HCT116 (cell line): ENCODE measurements around the gene WHAMM. TPM values are rescaled to one million over a fixed set of nuclear protein-coding genes. Genes with fewer than 3 reads are reported as not detected.

Source experiments
- ATAC-seq: fragments of 200-7000 bp; cut with Tn5 transposase; 2 replicates; pipeline ENCODE4 v1.9.1; 2020; ENCODE audit warnings: mild to moderate bottlenecking, moderate library complexity
- Bru-seq: library from RNA; stranded (reverse); fragments of 400-500 nt; gene quantifications from one replicate; lab custom pipeline; 2021; lab: Mats Ljungman, UMichigan
- BruChase-seq, 2 experiments: library from RNA; stranded (reverse); fragments of 400-500 nt; gene quantifications; one replicate each; lab custom pipeline; 2021; lab: Mats Ljungman, UMichigan
- BruUV-seq: library from RNA; stranded (reverse); fragments of 400-500 nt; replicated peaks from 2 replicates; lab custom pipeline; 2021; lab: Mats Ljungman, UMichigan
- CTCF ChIA-PET: fragments of 300-600 bp; sonication (Branson Sonifier 250); formaldehyde crosslinking; loops from one replicate; lab custom pipeline; 2021; ENCODE audit warnings: antibody characterized with exemption; lab: Charles Lee
- POLR2A ChIA-PET: fragments of 300-600, 350-600 bp; sonication (Branson Sonifier 250); formaldehyde crosslinking; loops from one replicate; lab custom pipeline; 2021; ENCODE audit warnings: antibody characterized with exemption; lab: Charles Lee
- RAD21 ChIA-PET, 2 experiments: fragments of 300-600 bp; sonication (Branson Sonifier 250); formaldehyde crosslinking; loops; one replicate each; lab custom pipeline; 2023; ENCODE audit warnings: low total read pairs in 2 of 2; ENCODE audit not compliant: uncharacterized antibody in 2 of 2, unreplicated experiment in 2 of 2, low non-redundant PET in 1 of 2; lab: Charles Lee
- DNase-seq: peaks from one replicate; pipeline ENCODE4 v3.0.0-alpha.2; 2010; ENCODE audit warnings: low read depth, low spot score
- H2AFZ ChIP-seq: fragments of 200-600 bp; shearing (Covaris generic), sonication (generic); 2 replicates; pipeline ENCODE4 v1.6.1; 2017; ENCODE audit warnings: low read depth, mixed run types, mixed read lengths, antibody characterized with exemption, low read length; ENCODE audit not compliant: poor library complexity, severe bottlenecking
- H3K27ac ChIP-seq: 2 replicates; pipeline ENCODE4 v1.5.1; 2012; ENCODE audit warnings: low read depth, low read length
- H3K27me3 ChIP-seq: fragments of 200-600 bp; sonication (generic); 2 replicates; pipeline ENCODE4 v1.6.1; 2016; ENCODE audit warnings: mixed run types, low read length, mixed read lengths; ENCODE audit not compliant: insufficient read depth
- H3K36me3 ChIP-seq, 2 experiments: fragments of 200-500 bp in 1 of 2; fragments of 200-600 bp in 1 of 2; sonication (Bioruptor generic) in 1 of 2; sonication (generic) in 1 of 2; 2 replicates each; pipeline versions ENCODE4 v1.5.1 to v1.6.1; 2014 to 2016; ENCODE audit warnings: low read length in 2 of 2, inconsistent platforms in 1 of 2, mixed read lengths in 1 of 2, mixed run types in 1 of 2; ENCODE audit not compliant: insufficient read depth in 2 of 2, control insufficient read depth in 1 of 2
- H3K4me1 ChIP-seq, 2 experiments: fragments of 200-600 bp in 1 of 2; sonication (generic) in 1 of 2; 2 replicates each; pipeline versions ENCODE4 v1.5.1 to v1.6.1; 2012 to 2017; ENCODE audit warnings: low read length in 2 of 2, inconsistent platforms in 1 of 2, mild to moderate bottlenecking in 1 of 2, mixed read lengths in 1 of 2, mixed run types in 1 of 2, moderate library complexity in 1 of 2; ENCODE audit not compliant: insufficient read depth in 2 of 2, control insufficient read depth in 1 of 2
- H3K4me2 ChIP-seq: fragments of 200-600 bp; sonication (generic); 2 replicates; pipeline ENCODE4 v1.6.1; 2017; ENCODE audit warnings: mixed run types, low read length, mixed read lengths
- H3K4me3 ChIP-seq, 2 experiments: fragments of 200-600 bp in 1 of 2; sonication (generic) in 1 of 2; replicated peaks in 1 of 2; 2 replicates each; pipeline ENCODE4 v1.5.1; 2011 to 2016; ENCODE audit warnings: low read length in 2 of 2, control low read depth in 1 of 2, low read depth in 1 of 2, mild to moderate bottlenecking in 1 of 2, mixed read lengths in 1 of 2, mixed run types in 1 of 2
- H3K79me2 ChIP-seq: fragments of 200-600 bp; sonication (generic); 2 replicates; pipeline ENCODE4 v1.6.1; 2017; ENCODE audit warnings: mild to moderate bottlenecking, mixed run types, low read length, moderate library complexity, mixed read lengths; ENCODE audit not compliant: insufficient read depth
- H3K9ac ChIP-seq: fragments of 200-600 bp; sonication (generic); 2 replicates; pipeline ENCODE4 v1.6.1; 2016; ENCODE audit warnings: low read length, mixed read lengths
- H3K9me2 ChIP-seq: fragments of 200-600 bp; sonication (generic), shearing (Covaris generic); 2 replicates; pipeline ENCODE4 v1.6.1; 2017; ENCODE audit warnings: mixed run types, mild to moderate bottlenecking, moderate library complexity; ENCODE audit not compliant: insufficient read depth
- H3K9me3 ChIP-seq, 2 experiments: fragments of 200-500 bp in 1 of 2; fragments of 200-600 bp in 1 of 2; sonication (Bioruptor generic) in 1 of 2; sonication (generic) in 1 of 2; 2 replicates each; pipeline ENCODE4 v1.6.1; 2014 to 2017; ENCODE audit warnings: low read length in 2 of 2, mixed read lengths in 2 of 2, inconsistent platforms in 1 of 2, low read depth in 1 of 2, mild to moderate bottlenecking in 1 of 2, mixed run types in 1 of 2, moderate library complexity in 1 of 2; ENCODE audit not compliant: control insufficient read depth in 1 of 2, insufficient read depth in 1 of 2
- H4K20me1 ChIP-seq: fragments of 200-600 bp; sonication (generic), shearing (Covaris generic); 2 replicates; pipeline ENCODE4 v1.6.1; 2017; ENCODE audit warnings: mixed run types, mild to moderate bottlenecking, moderate library complexity; ENCODE audit not compliant: insufficient read depth
- ATF3 ChIP-seq: IDR thresholded peaks from 2 replicates; pipeline ENCODE4 v1.6.1; 2012
- CEBPB ChIP-seq: IDR thresholded peaks from 2 replicates; pipeline ENCODE4 v1.6.1; 2012; ENCODE audit warnings: low read depth
- MAX ChIP-seq: IDR thresholded peaks from 2 replicates; pipeline ENCODE4 v1.6.1; 2012
- POLR2A ChIP-seq: IDR thresholded peaks from 2 replicates; pipeline ENCODE4 v1.7.0; 2011; ENCODE audit warnings: borderline replicate concordance; ENCODE audit not compliant: insufficient read depth, insufficient read length; ENCODE audit errors: extremely low read depth
- POLR2AphosphoS5 ChIP-seq: IDR thresholded peaks from 2 replicates; pipeline ENCODE4 v1.6.1; 2011; ENCODE audit warnings: mild to moderate bottlenecking, low read depth, low read length, moderate library complexity
- REST ChIP-seq: IDR thresholded peaks from 2 replicates; pipeline ENCODE4 v1.6.1; 2012; ENCODE audit warnings: low read depth
- SIN3A ChIP-seq: IDR thresholded peaks from 2 replicates; pipeline ENCODE4 v1.6.1; 2012; ENCODE audit warnings: low read depth
- SP1 ChIP-seq: IDR thresholded peaks from 2 replicates; pipeline ENCODE4 v1.6.1; 2012; ENCODE audit warnings: low read depth
- YY1 ChIP-seq: IDR thresholded peaks from 2 replicates; pipeline ENCODE4 v1.6.1; 2011; ENCODE audit warnings: low read length, low read depth, moderate library complexity, mild to moderate bottlenecking; ENCODE audit not compliant: insufficient replicate concordance; ENCODE audit errors: extremely low read depth
- ZFX ChIP-seq: fragments of 450-650 bp; IDR thresholded peaks from 2 replicates; pipeline ENCODE4 v1.6.1; 2017
- intact Hi-C: fragments of 100-400 bp; cut with micrococcal nuclease; formaldehyde crosslinking; loops from 2 replicates; pipeline ENCODE4 v1.10.0; 2022
- long read RNA-seq: library from polyadenylated mRNA; unstranded; transcript quantifications from one replicate; pipeline ENCODE4 v2.0.0, GENCODE V29; 2021; ENCODE audit not compliant: unreplicated experiment
- polyA plus RNA-seq: library from polyadenylated mRNA; unstranded; fragments of >200 nt; gene quantifications from 2 replicates; pipeline ENCODE4 v1.2.1, GENCODE V29; 2012; ENCODE audit warnings: missing spikeins
- total RNA-seq: library from RNA; stranded (reverse); gene quantifications from one replicate; pipeline ENCODE4 v1.2.1, GENCODE V29; 2021; ENCODE audit not compliant: unreplicated experiment

WHAMM gene
- total RNA-seq (7.1 TPM), Bru-seq, nascent RNA (percentile 77 among the genes with signal in this experiment), BruChase-seq, experiment 1, labeled RNA remaining after a 6-hour chase (percentile 67 among the genes with signal in this experiment), BruChase-seq, experiment 2, labeled RNA remaining after a 2-hour chase (percentile 61 among the genes with signal in this experiment)
- polyA plus RNA-seq = 2.9 and 3.3 TPM in 2 replicates
- long read RNA-seq, partial matches to known transcripts = 5 of 9 reads
- long read RNA-seq, other reads (novel, unspliced or antisense) = 4 of 9 reads

DNA sequence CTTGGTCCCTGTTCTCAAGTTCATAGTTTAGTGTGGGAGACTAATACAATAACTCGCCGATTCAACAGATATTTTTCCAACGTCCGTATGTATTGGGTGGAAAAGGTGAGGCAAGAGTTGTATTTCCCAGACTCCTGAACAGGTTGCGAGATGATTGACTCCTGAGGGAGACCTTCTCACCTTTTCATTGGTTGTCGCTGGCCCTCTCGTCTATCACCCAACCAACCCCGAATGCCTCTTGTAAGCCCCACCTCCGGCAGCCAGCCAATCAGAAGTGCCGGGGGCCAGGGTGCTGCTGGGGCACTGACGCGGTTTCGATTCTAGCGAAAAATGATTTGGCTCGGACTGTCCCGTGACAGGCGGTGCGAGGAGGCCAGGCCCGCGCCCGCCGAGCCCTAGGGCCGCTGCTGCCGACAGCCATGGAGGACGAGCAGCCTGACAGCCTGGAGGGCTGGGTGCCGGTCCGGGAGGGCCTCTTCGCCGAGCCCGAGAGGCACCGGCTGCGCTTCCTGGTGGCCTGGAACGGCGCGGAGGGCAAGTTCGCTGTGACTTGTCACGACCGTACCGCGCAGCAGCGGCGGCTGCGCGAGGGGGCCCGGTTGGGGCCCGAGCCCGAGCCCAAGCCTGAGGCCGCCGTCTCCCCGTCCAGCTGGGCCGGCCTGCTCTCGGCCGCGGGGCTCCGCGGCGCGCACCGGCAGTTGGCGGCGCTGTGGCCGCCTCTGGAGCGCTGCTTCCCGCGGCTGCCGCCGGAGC lies at the start of gene WHAMM:
TSS of gene WHAMM (plus strand) at position 321 of the 753 bp plus-strand sequence. CDS start at position 420, 99 bp downstream.
- Histone ChIP-seq H3K9me2 (no peaks in the 10 kb centered on the region), H4K20me1 (no peaks in the 10 kb centered on the region), H3K4me1 (peaks cover 9 to 29% of the 10 kb centered on the region in 2 experiments; a peak in 2 of 4 replicates), H3K4me2 (peak within 1 kb of the TSS; percentile 88), H3K9me3 (no peaks in the 10 kb centered on the region), H3K79me2 (peaks cover 30% of the 10 kb centered on the region), H3K27ac (peak within 1 kb of the TSS; percentile 96), H3K36me3 (peaks cover 0 to 4% of the 10 kb centered on the region in 2 experiments; a peak in 1 of 4 replicates), H2AFZ (peak within 1 kb of the TSS; percentile 75), H3K27me3 (no peaks in the 10 kb centered on the region), H3K9ac (peak within 1 kb of the TSS; percentile 90), H3K4me3 (peak within 1 kb of the TSS; percentile 66 to 74)
- no TSS peak for BruUV-seq
- TF ChIP-seq SIN3A (peak; percentile 48; the same call in 1 of the 2 replicates), ZFX (peak; percentile 97), YY1 (peak; percentile 62), MAX (peak; percentile 47; the same call in 1 of the 2 replicates), POLR2A (peak; percentile 48), POLR2AphosphoS5 (peak; percentile 87), SP1 (peak; percentile 96), ATF3 (no peak), REST (no peak), CEBPB (peak; percentile 64; the same call in 1 of the 2 replicates)
- CTCF ChIA-PET = interaction anchor here (1.3 kb wide), 1 partner anchor 278 kb away, joined by 3 read pairs; no protein-coding TSS in a partner anchor
- ATAC-seq = peak; percentile 95
- DNase-seq = peak; percentile 96
- POLR2A ChIA-PET = no interaction called here
- RAD21 ChIA-PET = no interaction called here
- intact Hi-C loops = loop anchor here (5.0 kb wide), 2 partner anchors 57 to 267 kb away; partner anchors contain the start of gene RPS17
